Measurements from ENCODE around the gene LARP4B.

DNA sequence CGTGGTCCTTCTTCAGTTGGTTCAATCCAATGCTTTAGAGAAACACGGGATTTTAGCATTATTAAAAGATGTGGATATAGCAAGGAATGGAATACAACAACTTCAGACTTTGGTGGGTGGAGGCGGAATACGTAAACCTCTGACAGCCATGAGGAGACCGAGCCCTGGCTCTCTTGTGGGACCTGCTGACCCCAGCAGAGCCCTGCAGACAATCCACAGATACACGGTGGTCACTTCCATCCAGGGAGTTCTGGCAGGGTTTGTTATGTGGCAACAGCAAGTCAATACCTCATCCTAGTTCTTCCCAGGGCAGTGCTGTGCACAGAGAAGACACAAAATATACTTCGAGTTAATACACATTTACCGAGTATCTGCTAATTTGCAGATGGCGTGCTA, 123.5 kb downstream of the LARP4B start:
- TF ChIP-seq, protein P1, sequence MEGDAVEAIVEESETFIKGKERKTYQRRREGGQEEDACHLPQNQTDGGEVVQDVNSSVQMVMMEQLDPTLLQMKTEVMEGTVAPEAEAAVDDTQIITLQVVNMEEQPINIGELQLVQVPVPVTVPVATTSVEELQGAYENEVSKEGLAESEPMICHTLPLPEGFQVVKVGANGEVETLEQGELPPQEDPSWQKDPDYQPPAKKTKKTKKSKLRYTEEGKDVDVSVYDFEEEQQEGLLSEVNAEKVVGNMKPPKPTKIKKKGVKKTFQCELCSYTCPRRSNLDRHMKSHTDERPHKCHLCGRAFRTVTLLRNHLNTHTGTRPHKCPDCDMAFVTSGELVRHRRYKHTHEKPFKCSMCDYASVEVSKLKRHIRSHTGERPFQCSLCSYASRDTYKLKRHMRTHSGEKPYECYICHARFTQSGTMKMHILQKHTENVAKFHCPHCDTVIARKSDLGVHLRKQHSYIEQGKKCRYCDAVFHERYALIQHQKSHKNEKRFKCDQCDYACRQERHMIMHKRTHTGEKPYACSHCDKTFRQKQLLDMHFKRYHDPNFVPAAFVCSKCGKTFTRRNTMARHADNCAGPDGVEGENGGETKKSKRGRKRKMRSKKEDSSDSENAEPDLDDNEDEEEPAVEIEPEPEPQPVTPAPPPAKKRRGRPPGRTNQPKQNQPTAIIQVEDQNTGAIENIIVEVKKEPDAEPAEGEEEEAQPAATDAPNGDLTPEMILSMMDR (IDR thresholded peaks at IDR 0.05; ENCODE audit: insufficient read depth, low read depth, low read length), result no peak
- TF ChIP-seq EZH2 (IDR thresholded peaks at IDR 0.05; ENCODE audit: insufficient read depth, low read length), result no peak

All from astrocyte (in vitro differentiated cells and primary cell).